HG02840 (cell line): ENCODE data around the gene SMYD3.

Experiments
- ATAC-seq: cut with Tn5 transposase; IDR thresholded peaks from one replicate; pipeline ENCODE4 v1.9.1; 2021; ENCODE audit warnings: mild to moderate bottlenecking, moderate library complexity, moderate number of reproducible peaks; ENCODE audit not compliant: unreplicated experiment, low FRiP score

Gene SMYD3

DNA sequence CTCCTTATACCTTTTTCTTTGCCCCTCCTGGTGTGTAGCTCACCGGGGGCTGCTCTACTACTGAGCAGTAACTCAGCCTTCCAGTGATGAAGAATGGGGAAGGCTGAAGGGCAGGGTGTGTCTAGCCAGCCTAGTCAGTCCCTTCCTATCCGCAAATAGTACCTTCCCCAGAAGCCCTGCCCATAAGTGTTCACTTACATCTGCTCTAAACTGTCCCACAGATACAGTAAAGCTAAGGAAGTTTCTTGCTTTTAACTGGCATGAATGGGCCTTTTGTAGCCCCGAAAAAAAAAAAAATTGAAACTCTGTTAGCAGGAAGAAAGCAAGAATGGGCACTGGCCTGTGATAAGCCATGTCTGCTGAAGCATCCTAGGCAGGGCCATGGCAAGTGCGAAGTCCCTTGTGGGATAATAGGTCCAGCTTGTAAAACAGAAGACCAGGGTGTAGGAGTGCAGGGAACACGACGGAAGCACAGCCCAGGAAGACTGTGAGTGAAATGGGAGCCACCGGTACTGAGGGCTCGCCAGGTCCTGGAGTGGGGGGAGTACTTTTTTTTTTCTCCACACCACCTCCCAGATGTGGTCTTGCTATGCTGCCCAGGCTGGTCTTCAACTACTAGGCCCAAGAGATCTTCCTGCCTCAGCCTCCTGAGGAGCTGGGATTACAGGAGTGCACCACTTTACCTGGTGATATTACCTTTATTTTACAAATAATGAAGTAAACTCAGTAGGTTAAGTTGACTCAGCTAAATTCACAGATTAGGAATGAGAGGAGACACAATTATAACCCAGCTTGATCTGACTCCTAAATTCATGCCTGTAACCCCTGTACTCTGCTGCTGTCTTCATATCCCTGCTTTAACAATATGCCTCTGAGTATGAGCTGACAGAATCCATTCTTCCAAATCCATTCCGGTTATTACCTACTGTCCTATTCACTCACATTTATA lies 347.5 kb downstream of the SMYD3 start:
- ATAC-seq = no peak

DNA sequence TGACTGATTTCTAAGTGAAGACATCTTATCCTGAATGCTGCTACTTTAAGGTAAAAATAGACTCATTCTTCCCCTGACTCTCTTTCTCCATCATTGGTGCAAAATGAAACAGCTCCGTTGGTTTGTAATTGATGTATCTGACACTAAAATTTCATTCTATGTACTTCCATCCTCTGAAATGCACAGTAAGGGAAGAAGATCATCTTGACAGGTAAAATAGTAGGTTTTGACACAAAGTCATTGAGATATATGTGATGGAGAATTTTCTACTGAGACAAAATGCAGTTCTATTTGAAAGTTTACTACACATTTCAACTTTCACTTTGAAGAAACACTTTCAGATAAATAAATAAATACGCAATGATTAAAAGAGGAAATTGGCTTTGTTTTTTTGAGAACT lies 348.9 kb downstream of the SMYD3 start:
- no peak for ATAC-seq

DNA sequence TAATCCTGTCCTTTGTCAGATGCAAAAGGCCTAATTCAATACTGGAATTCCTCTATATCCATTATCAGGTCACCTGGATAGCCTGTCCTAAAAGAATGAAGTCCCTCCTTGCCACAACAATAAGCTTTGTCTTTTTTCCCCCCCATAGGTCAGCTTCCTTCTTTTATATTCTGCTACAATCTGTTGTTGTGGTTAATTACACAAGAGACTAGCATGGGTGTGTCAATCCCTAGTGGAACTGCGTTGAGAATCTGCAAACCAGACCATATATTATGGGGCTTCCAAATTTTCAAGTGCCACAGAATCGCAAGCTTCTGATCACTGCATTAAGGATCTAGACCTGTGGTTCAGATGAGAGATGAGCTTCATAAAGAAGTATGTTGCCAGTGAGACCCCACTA lies 349.6 kb downstream of the SMYD3 start:
- no peak for ATAC-seq

DNA sequence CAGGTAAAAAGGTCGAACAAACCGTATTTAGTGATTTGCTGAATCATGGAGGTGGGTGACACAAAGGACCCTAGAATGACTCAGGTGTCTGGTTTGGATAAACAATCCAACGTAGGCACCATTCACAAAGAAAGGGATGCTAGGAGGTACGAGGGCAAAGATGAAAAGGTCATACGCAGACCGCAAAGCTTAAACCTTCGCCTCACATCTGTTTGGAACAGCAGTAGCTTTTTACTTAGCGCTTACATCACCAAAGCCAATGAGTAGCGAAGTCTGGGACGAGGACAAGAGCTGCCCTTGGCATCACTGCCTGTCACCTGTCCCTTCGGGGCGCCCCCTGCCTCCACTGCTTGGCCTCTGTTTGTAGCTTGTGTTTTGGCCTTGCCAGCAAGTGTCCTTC lies 350.2 kb downstream of the SMYD3 start:
- no peak for ATAC-seq

DNA sequence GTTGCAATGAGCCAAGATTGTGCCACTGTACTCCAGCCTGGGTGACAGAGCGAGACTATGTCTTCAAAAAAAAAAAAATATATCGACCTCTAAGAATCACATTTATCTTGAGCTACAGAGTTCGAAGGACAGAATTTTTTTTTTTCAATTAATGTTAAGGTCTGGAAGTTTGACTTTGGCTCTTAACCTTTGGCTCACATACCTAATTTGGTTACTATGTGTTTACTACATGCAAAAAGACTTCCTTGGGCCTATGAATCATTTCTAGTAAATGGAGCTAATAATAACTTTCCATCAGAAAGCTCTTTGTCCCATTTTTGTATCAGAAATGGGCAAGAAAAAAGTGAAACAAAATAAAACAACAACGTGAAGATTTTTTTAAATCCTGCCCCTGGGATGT lies 351.2 kb downstream of the SMYD3 start:
- ATAC-seq = no peak

DNA sequence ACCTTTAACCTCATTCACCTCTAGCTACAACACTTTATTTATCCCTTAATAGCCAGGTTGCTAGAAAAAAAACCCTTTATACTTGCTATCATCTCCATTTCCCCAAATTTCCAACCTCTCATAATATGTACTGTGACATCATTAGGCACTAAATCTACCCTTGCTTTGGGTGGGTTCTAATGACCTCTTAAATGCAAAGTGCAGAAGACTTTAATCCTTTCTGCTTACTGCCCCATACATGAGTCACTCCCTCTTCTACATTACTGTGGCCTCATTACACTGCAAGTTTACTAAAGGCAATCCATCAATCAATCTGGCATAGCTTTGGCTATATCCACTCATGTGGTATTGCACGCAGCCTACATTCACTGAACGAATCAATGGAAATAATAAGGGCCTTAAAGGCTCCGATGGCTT lies 353.3 kb downstream of the SMYD3 start:
- ATAC-seq = no peak

DNA sequence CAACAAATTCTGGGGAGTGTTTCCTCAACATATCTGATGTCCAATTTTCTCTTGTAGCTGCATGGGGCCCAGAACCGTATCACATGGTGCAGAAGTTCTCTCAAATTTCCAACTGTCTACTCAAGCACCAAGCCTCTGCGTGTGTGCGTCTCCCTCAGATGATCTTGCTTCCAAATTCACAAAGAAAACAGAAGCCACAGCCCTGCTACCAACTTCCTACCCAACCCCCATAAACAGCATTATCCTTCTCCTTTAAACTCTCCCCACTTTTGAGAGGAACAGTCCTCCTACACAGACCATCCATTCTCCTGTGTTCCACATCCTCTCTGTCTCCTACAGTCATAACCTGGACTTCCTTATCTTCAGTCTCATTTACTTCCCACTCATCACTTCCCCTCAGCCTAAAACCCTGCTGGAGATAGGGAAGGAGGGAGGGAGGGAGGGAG lies 354.1 kb downstream of the SMYD3 start:
- no peak for ATAC-seq

DNA sequence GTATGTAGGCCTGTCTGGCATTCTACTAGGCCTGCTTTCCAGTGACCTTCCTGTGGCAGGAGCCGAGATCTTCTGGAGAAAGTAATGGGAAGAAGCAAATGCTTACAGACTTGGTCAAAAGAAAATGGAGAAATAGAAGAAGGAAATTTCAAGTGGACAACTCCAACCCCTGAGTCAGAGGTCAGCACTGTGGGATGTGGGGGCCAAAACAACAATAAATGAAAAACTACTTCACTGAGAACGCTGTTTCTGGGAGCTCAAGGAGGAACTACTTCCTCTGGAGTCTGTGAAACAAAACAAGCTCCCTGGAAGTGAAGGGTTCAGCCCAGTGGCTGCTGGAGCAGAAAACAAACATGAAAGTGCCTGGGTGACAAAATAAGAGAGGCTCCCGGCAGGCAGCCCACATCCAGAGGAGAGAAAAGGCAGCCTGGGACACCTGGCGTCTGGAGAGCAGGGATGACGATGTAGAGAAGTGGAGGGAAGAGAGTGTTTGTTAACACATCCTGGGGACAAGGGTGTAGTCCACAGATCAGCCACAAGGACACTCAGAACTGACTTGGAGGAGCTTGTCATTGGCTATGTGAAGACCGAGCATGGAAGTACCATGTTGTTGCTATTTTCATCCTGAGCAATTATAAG lies 355.2 kb downstream of the SMYD3 start:
- no peak for ATAC-seq

DNA sequence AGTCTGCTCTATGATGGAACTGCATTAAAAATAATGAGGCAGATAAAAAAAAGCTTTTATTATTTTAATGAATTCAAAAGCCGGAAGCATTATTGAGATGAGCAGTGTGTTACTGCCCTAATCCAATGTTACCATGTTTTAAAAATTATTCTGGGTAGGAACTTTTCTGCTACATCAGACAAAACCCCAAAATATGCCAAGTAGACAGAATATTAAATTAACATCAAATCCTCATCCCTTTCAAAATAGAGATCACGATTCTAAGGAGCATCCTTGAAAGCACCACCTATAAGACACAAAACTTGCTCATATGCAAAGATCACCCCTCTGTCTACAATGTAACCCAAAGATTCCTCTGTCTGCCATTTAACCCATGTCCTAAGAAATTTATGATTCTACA lies 357.5 kb downstream of the SMYD3 start:
- no peak for ATAC-seq

DNA sequence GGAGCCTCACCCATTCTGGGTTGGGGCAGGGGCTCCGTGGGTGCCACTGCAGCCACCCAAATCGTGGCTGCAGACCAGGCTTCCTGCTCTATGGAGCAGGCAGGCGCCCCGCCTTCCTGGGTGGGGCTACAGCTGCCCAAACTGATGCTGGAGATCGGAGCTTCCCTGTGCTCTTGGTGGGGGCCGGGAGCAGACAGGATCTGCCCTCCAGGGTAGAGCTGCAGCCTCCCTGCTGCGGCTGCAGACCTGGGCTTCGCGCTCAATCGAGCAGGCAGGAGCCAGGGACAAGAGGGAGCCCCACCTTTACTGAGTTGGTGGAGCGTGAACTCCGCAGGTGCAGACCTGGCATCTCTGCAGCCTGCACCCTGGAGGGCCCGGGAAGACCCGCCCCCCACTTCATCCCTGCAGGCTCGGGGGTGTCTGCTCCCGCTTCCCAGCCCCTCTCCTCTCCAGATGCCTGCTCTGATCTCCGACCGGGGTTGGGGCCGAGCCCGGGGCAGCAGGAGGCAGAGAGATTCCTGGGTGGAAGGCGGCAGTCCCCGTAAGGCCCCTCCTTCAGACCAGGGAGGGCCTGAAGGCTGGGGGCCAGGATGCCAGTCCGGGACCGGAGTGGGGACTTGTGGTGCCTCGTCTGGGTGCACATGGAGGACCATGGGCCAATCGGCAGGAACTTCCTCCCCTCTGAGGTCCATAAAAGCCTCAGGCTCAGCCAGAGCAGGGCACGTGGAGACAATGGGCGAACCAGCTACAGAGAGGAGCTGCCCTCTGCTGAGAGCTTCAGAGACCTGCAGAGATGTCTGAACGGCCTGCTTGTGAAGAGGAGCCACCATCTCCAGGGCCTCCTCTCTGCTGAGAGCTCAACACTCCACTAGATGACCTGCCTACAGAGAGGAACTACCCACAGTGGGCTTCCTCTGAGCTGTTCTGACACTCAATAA lies 359.3 kb downstream of the SMYD3 start:
- ATAC-seq = no peak

DNA sequence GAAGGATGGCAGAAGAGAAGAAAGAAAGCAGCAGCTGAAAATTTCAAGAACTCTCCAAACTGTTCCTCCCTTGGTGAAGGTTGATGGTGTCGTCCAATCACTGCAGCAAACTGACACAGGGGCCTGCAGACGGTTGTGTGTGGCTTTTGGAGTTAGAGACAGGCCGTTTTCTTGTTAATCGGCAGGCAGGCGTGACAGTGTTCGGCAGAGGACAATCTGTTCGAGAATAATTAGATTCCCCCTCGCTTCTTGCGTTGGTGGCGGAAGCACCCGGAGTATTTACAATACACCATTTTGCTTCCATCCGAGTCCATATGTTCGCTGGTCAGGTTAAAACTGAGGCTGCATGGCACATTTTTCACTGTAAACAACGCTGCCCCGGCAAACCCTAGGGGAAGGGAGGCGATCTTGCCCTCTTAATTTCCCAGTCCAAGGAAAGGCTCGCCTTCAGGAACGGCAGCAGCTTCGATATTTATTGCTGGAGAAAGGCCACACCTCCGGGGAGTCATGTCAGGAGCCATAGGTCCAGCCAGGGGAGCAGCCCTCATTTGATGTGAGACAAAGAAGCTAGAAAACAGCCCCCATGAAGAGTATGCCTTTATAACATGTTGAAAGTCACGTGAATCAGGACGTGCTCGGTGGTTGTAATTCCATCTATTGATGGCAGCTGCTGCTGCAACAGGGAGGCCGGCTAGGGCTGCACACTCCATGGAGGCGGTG lies 360.1 kb downstream of the SMYD3 start:
- no peak for ATAC-seq

DNA sequence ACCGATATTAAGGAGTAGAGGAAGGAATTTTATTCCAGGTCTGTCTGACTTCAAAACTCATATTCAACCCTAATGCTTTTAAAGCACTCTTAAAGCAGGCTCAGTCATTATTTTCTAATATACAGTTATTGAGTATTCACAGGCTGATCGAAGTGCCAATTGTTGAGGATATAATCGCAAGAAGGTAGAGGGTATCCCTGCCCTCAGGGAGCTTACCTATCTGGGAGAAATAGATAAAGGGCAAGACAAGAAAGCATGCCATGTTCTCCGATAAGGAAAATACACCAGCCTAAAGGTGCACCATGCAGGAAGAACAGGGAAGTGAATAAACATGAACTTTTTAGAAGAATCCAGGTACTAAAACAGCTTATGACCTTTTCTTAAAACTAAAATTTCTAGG lies 361.2 kb downstream of the SMYD3 start:
- ATAC-seq = no peak

DNA sequence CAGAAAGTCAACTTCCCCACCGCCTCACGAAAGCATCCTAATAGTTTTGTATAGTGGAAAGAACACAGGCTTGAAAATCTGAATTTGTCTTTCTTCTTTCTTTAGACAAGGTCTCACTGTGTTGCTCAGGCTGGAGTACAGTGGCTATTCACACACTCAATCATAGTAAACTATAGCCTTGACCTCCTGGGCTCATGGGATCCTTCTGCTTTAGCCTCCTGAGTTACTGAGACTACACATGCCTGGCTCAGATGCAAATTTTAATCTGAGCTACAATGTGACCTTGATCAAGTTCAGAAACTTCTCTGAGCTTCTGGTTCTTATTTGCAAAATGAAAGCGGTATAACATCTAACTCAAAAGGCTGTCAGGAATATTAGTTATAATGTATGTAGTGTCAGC lies 362.1 kb downstream of the SMYD3 start:
- ATAC-seq = no peak

DNA sequence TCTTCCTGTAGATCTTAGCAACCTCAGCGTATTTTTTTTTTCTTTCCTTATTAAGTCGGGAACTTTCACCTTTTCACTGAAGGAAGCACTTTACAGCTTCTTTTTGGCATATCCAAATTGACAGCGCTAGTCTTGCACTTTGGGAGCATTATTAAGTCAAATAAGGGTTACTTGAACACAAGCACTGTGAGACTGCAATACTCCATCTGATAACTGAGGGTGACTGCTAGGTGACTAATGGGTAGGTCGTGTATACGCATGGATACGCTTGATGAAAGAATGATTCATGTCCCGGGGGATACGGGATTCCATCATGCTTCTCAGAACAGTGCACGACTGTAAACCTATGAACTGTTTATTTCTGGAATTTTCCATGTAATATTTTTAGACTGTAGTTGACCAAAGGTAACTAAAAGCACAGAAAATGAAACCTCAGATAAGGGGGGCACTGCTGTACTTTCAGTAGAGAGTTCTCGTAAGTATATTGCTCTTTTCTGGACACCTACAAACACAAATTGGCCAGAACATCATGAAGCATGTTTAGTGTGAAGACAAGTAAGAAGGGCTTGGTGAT lies 364.7 kb downstream of the SMYD3 start:
- ATAC-seq = no peak

DNA sequence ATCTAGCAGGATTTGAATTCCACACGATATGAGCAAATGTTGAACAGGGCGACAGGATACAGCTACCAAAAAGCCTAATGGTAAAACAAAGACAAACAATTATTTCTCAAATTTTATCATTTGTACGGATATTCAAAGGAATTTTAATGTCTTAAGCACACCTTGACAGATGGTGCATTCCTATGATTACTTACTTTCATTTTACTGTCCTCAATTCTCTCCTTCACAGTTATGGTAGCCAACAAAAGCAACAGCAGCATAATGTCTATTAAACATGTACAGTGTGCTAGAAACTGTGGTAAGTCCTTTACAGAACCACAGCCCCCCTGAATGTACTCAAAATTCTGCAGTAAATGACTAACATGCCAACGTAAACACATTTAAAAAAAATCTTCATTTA lies 365.8 kb downstream of the SMYD3 start:
- no peak for ATAC-seq

DNA sequence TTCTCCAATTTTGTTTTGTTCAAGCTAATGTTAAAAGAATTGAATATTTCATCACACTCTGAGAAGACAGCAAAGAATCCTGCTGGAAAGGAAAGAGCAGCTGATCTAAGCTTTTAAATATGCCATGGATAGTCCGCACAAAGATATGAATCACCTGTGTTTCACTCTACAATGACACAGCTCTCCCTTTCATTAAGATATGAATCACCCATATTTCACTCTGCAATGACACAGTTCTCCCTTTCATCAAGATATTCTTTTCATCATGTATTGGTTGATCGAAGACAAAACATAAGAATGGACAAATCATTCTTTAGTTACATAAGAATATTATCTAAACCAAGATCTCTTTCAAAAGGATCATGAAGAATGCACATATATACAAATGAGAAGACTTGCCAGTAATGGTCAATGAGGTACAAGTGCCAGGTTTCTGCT lies 367.3 kb downstream of the SMYD3 start:
- ATAC-seq = no peak

DNA sequence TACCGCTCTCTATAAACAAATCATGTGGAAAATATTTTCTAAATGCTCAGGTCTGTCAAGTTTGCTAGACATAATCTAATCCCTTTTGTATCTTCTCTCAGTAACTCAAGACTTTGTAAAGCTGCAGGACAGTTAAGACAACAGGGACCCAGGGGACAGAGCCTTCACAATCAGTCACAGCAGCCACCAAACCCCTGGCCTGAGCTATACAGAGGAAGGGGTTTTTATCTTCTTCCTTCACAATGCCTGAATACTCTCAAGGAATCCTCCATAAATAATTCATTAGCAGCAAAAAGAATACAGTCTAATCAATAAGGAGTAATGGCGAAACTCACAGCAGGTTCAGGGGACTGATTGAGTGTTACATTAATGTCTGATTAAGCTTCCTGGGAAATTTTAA lies 368.3 kb downstream of the SMYD3 start:
- ATAC-seq = no peak

DNA sequence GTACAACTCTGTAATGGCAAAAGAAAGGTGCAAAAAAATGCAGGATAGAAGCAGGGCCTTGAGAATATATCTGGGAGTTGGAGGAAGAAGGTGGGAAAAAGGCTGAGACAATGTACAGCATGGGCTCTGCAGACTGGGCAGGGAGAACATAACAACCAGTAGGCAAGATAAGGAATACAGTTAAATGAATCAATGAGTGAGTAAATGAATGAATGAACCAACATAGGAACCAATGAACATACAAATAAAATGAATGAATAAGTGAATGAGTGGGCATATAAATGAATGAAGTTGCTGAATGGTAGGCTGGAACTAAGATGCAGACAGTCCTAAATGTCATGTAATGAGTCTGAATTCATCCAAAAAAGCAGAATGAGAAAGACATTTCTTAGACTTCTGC lies 370.6 kb downstream of the SMYD3 start:
- no peak for ATAC-seq

DNA sequence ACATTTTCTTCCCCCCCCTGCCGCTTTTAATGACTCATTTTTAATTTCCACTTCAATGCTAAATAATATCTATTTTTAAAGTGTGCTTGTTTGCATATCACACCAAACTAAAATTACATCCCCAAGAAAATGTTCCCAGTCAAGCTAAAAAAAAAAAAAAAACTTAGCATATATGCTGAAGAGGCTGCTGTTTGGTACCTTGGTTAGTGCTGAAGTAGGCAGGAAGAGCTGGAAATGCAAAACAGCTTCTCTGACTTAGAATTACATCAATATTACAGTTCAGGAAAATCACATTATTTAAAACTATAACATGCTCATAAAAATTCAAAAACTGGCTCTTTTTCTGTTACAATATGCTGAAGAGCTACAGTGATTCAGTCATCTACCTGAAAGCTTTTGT lies 372.3 kb downstream of the SMYD3 start:
- ATAC-seq = no peak

DNA sequence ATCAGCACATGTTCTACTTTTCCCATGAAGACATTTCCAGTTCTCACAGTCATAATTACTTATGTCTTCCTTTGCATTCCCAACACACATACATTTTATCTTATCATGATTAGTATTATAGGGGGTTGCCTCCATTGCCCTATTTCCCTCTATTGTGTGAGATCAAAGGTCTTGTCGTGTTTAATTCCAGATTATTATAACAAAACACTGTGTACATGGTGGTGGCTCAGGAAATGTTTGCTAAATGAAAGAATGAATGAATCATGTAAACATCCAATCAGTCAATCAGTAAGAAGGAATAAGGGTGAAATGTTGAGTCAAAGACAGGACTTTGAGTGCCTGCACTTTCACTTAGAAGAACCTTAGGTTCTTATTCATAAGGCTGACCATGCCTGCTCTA lies 376.0 kb downstream of the SMYD3 start:
- no peak for ATAC-seq
